ENCODE data around the gene FIZ1. TPM values are rescaled to one million over a fixed set of nuclear protein-coding genes. Genes with fewer than 3 reads are reported as not detected.

FIZ1 gene
- polyA plus RNA-seq, 1 donor from 2014 or later: 7.4 TPM

- H3K27ac ChIP-seq (ENCODE audit: low read length): no peak overlapping the region
- no peaks in the 10 kb centered on the region for H3K9me2 ChIP-seq (ENCODE audit: insufficient read depth, low read length)
- H3F3A ChIP-seq (ENCODE audit: insufficient read depth, low read length, poor library complexity, severe bottlenecking): no peaks in the 10 kb centered on the region
- H3K9me3 ChIP-seq (ENCODE audit: low read length): no peaks in the 10 kb centered on the region
- H3K27me3 ChIP-seq (ENCODE audit: insufficient read depth, low read depth, low read length): no peaks in the 10 kb centered on the region
- H3K4me2 ChIP-seq (ENCODE audit: low read length): no peak overlapping the region
- no peaks in the 10 kb centered on the region for H3K36me3 ChIP-seq (ENCODE audit: insufficient read depth, low read length)
- no peak overlapping the region for H2AFZ ChIP-seq (ENCODE audit: low read depth, low read length)
- TF ChIP-seq EZH2 (IDR thresholded peaks at IDR 0.05; ENCODE audit: borderline replicate concordance, insufficient read depth, low read length, poor library complexity, severe bottlenecking) (no peak), MXI1 (conservative IDR thresholded peaks at IDR 0.05; ENCODE audit: poor library complexity, severe bottlenecking) (no peak), EP300 (conservative IDR thresholded peaks at IDR 0.05; ENCODE audit: poor library complexity, severe bottlenecking) (no peak), SMC3 (conservative IDR thresholded peaks at IDR 0.05; ENCODE audit: poor library complexity) (no peak), TAF1 (IDR thresholded peaks at IDR 0.05; ENCODE audit: low read depth) (no peak), RAD21 (conservative IDR thresholded peaks at IDR 0.05) (no peak), REST (IDR thresholded peaks at IDR 0.05; ENCODE audit: borderline replicate concordance) (no peak), POLR2AphosphoS5 (IDR thresholded peaks at IDR 0.05) (no peak)
- TF ChIP-seq, protein P1, sequence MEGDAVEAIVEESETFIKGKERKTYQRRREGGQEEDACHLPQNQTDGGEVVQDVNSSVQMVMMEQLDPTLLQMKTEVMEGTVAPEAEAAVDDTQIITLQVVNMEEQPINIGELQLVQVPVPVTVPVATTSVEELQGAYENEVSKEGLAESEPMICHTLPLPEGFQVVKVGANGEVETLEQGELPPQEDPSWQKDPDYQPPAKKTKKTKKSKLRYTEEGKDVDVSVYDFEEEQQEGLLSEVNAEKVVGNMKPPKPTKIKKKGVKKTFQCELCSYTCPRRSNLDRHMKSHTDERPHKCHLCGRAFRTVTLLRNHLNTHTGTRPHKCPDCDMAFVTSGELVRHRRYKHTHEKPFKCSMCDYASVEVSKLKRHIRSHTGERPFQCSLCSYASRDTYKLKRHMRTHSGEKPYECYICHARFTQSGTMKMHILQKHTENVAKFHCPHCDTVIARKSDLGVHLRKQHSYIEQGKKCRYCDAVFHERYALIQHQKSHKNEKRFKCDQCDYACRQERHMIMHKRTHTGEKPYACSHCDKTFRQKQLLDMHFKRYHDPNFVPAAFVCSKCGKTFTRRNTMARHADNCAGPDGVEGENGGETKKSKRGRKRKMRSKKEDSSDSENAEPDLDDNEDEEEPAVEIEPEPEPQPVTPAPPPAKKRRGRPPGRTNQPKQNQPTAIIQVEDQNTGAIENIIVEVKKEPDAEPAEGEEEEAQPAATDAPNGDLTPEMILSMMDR (IDR thresholded peaks at IDR 0.05; ENCODE audit: poor library complexity, severe bottlenecking): no peak
- H3K4me3 ChIP-seq (ENCODE audit: low read length): no peak overlapping the region
- H3K9ac ChIP-seq (ENCODE audit: low read length): no peak overlapping the region
- peaks cover 21% of the 10 kb centered on the region for H3K79me2 ChIP-seq (replicated peaks; ENCODE audit: insufficient read depth, low read length)
- no peaks in the 10 kb centered on the region for H4K20me1 ChIP-seq (ENCODE audit: insufficient read depth)
Measured at GRCh38 chr19:55603115-55603514, 3.8 kb upstream of the FIZ1 start.

GRCh38 chr19:55602104-55603001 is 3.0 kb upstream of the FIZ1 start:
- no peak for TF ChIP-seq TAF1 (IDR thresholded peaks at IDR 0.05; ENCODE audit: low read depth)
- TF ChIP-seq, protein P1 (IDR thresholded peaks at IDR 0.05; ENCODE audit: poor library complexity, severe bottlenecking): no peak
- no peak for TF ChIP-seq POLR2AphosphoS5 (IDR thresholded peaks at IDR 0.05)
- TF ChIP-seq MXI1 (conservative IDR thresholded peaks at IDR 0.05; ENCODE audit: poor library complexity, severe bottlenecking): no peak
- TF ChIP-seq SMC3 (conservative IDR thresholded peaks at IDR 0.05; ENCODE audit: poor library complexity): no peak
- TF ChIP-seq REST (IDR thresholded peaks at IDR 0.05; ENCODE audit: borderline replicate concordance): no peak
- no peak for TF ChIP-seq EZH2 (IDR thresholded peaks at IDR 0.05; ENCODE audit: borderline replicate concordance, insufficient read depth, low read length, poor library complexity, severe bottlenecking)
- TF ChIP-seq RAD21 (conservative IDR thresholded peaks at IDR 0.05): no peak
- no peak for TF ChIP-seq EP300 (conservative IDR thresholded peaks at IDR 0.05; ENCODE audit: poor library complexity, severe bottlenecking)
- no peaks in the 10 kb centered on the region for H4K20me1 ChIP-seq (ENCODE audit: insufficient read depth)
- H3K27ac ChIP-seq (ENCODE audit: low read length): no peak overlapping the region
- no peaks in the 10 kb centered on the region for H3K36me3 ChIP-seq (ENCODE audit: insufficient read depth, low read length)
- H3F3A ChIP-seq (ENCODE audit: insufficient read depth, low read length, poor library complexity, severe bottlenecking): no peaks in the 10 kb centered on the region
- H3K9ac ChIP-seq (ENCODE audit: low read length): no peak overlapping the region
- H3K9me2 ChIP-seq (ENCODE audit: insufficient read depth, low read length): no peaks in the 10 kb centered on the region
- no peak overlapping the region for H2AFZ ChIP-seq (ENCODE audit: low read depth, low read length)
- H3K4me2 ChIP-seq (ENCODE audit: low read length): no peak overlapping the region
- H3K4me3 ChIP-seq (ENCODE audit: low read length): no peak overlapping the region
- H3K27me3 ChIP-seq (ENCODE audit: insufficient read depth, low read depth, low read length): no peaks in the 10 kb centered on the region
- no peaks in the 10 kb centered on the region for H3K9me3 ChIP-seq (ENCODE audit: low read length)
- peaks cover 14% of the 10 kb centered on the region for H3K79me2 ChIP-seq (replicated peaks; ENCODE audit: insufficient read depth, low read length)
